K562 (cell line): ENCODE measurements around the gene SH3RF1. TPM values are rescaled to one million over a fixed set of nuclear protein-coding genes. Genes with fewer than 3 reads are reported as not detected.

Experiments used
- ATAC-seq: fragments of 200-7000 bp; cut with Tn5 transposase; 3 replicates; pipeline ENCODE4 v1.9.1; 2020; ENCODE audit warnings: moderate library complexity
- BruUV-seq: library from RNA; stranded (reverse); fragments of 400-500 nt; replicated peaks from 2 replicates; lab custom pipeline; 2021; lab: Mats Ljungman, UMichigan
- CTCF ChIA-PET: fragments of 300-600 bp; formaldehyde crosslinking; extraction: SDS; loops from one replicate; lab custom pipeline; 2021; ENCODE audit warnings: low intra/inter-chr PET ratio; lab: Yijun Ruan, JAX
- POLR2A ChIA-PET: fragments of 300-600, 350-650 bp; sonication (Branson Sonifier 250); formaldehyde crosslinking; extraction: SDS; loops from one replicate; lab custom pipeline; 2021; ENCODE audit warnings: antibody characterized with exemption, inconsistent platforms; lab: Yijun Ruan, JAX
- DNase-seq, 4 experiments: peaks; one replicate each; pipeline versions ENCODE4 v3.0.0 to v3.0.0-alpha.2; 2011 to 2018; ENCODE audit warnings: low spot score in 3 of 4, mixed read lengths in 3 of 4; ENCODE audit errors: extremely low read depth in 1 of 4
- FAIRE-seq: peaks from 2 replicates; lab custom pipeline; 2011; peaks lifted over from hg19 to GRCh38; lab: Jason Lieb, UNC
- H2AFZ ChIP-seq: 2 replicates; pipeline ENCODE4 v1.6.0; 2011; ENCODE audit warnings: low read depth, low read length, control low read depth, inconsistent platforms
- H3K27ac ChIP-seq: fragments of 200-600 bp; 3 replicates; pipeline ENCODE4 v1.8.0; 2011; ENCODE audit warnings: low read depth, mild to moderate bottlenecking, control low read depth, inconsistent platforms, low read length, moderate library complexity, mixed read lengths; ENCODE audit errors: extremely low read depth
- H3K27me3 ChIP-seq, 2 experiments: fragments of 300-600 bp in 1 of 2; 2 replicates in 1 of 2; 3 replicates in 1 of 2; pipeline versions ENCODE4 v1.6.0 to v1.8.0; 2011; ENCODE audit warnings: inconsistent platforms in 2 of 2, low read length in 2 of 2, mild to moderate bottlenecking in 1 of 2, mixed read lengths in 1 of 2, moderate library complexity in 1 of 2; ENCODE audit not compliant: control insufficient read depth in 2 of 2, insufficient read depth in 2 of 2
- H3K36me3 ChIP-seq: fragments of 300-600 bp; 3 replicates; pipeline ENCODE4 v1.8.0; 2011; ENCODE audit warnings: mild to moderate bottlenecking, low read length, inconsistent platforms; ENCODE audit not compliant: control insufficient read depth, insufficient read depth
- H3K4me1 ChIP-seq, 2 experiments: fragments of 200-600 bp in 1 of 2; replicated peaks in 1 of 2; 2 replicates in 1 of 2; 3 replicates in 1 of 2; pipeline versions ENCODE4 v1.5.1 to v1.8.0; 2011; ENCODE audit warnings: inconsistent platforms in 2 of 2, low read length in 2 of 2, mild to moderate bottlenecking in 1 of 2, mixed read lengths in 1 of 2, moderate library complexity in 1 of 2; ENCODE audit not compliant: control insufficient read depth in 2 of 2, insufficient read depth in 2 of 2
- H3K4me2 ChIP-seq: 2 replicates; pipeline ENCODE4 v1.6.1; 2011; ENCODE audit warnings: low read length, control low read depth, inconsistent platforms, mixed read lengths; ENCODE audit not compliant: insufficient read depth
- H3K4me3 ChIP-seq: fragments of 200-600 bp; sonication (generic), shearing (Covaris generic); 2 replicates; pipeline ENCODE4 v1.5.1; 2016; ENCODE audit warnings: control low read depth, inconsistent platforms
- H3K79me2 ChIP-seq: fragments of 200-600 bp; 3 replicates; pipeline ENCODE4 v1.8.0; 2011; ENCODE audit warnings: low read length, inconsistent platforms; ENCODE audit not compliant: control insufficient read depth, insufficient read depth
- H3K9ac ChIP-seq, 2 experiments: 2 replicates each; pipeline versions ENCODE4 v1.6.0 to v1.6.1; 2011; ENCODE audit warnings: low read depth in 2 of 2, low read length in 2 of 2, control low read depth in 1 of 2, inconsistent platforms in 1 of 2, mild to moderate bottlenecking in 1 of 2, mixed read lengths in 1 of 2; ENCODE audit not compliant: insufficient read depth in 1 of 2
- H3K9me1 ChIP-seq: one replicate; pipeline ENCODE4 v1.6.0; 2011; ENCODE audit warnings: inconsistent platforms, mild to moderate bottlenecking, low read length, moderate library complexity; ENCODE audit not compliant: control insufficient read depth, insufficient read depth
- H3K9me3 ChIP-seq: replicated peaks from 2 replicates; pipeline ENCODE4 v1.5.1; 2011; ENCODE audit warnings: low read depth, low read length, inconsistent platforms; ENCODE audit not compliant: control insufficient read depth, insufficient read depth
- H4K20me1 ChIP-seq: replicated peaks from 2 replicates; pipeline ENCODE4 v1.6.1; 2011; ENCODE audit warnings: low read length, inconsistent platforms, mixed read lengths; ENCODE audit not compliant: control insufficient read depth, insufficient read depth
- HNRNPLL ChIP-seq: fragments of 200-400 bp; formaldehyde crosslinking; IDR thresholded peaks from 2 replicates; pipeline ENCODE4 v1.6.1; 2017; ENCODE audit warnings: low read length, low read depth, mild to moderate bottlenecking; ENCODE audit not compliant: poor library complexity, severe bottlenecking
- ZBTB33 ChIP-seq: sonication (generic); formaldehyde crosslinking; IDR thresholded peaks from 2 replicates; pipeline ENCODE4 v1.8.1; 2023; ENCODE audit warnings: mild to moderate bottlenecking, missing genetic modification reagents
- WGBS: fragments of 100-300 bp; shearing (Covaris generic); methylation state at CpG from one replicate; pipeline ENCODE4 v1.1.6; 2016; ENCODE audit warnings: low coverage, mixed read lengths; ENCODE audit not compliant: insufficient coverage; ENCODE audit errors: missing lambda C conversion rate; 5-methylcytosine and 5-hydroxymethylcytosine counted together
- in situ Hi-C: fragments of 300-500 bp; cut with MboI; formaldehyde crosslinking; loops from 4 replicates; pipeline ENCODE4 v1.15.0; 2018; ENCODE audit warnings: inconsistent platforms, mixed read lengths
- intact Hi-C: fragments of 100-400 bp; cut with micrococcal nuclease; formaldehyde crosslinking; loops from 2 replicates; pipeline ENCODE4 v1.14.2; 2022
- polyA plus RNA-seq, 8 experiments: library from polyadenylated mRNA; depleted of rRNA in 4 of 8; stranded (reverse) in 5 of 8; unstranded in 3 of 8; fragments of >200 nt; fragmentation: Nextera tagmentation in 2 of 8; fragmentation: Illumina TruSeq in 1 of 8; extraction: Ambion mirVana in 2 of 8; extraction: Trizol in 1 of 8; gene quantifications; 2 replicates each; pipeline versions ENCODE4 v1.2.1 to v1.2.3, GENCODE V29; 2011 to 2014; ENCODE audit warnings: inconsistent platforms in 1 of 8, missing spikeins in 1 of 8
- total RNA-seq, 7 experiments: library from RNA; depleted of rRNA in 6 of 7; stranded (reverse); fragments of >200 nt in 6 of 7; fragmentation: Illumina TruSeq in 2 of 7; extraction: Trizol in 2 of 7; gene quantifications; 2 replicates each; pipeline versions ENCODE4 v1.2.1 to v1.2.3, GENCODE V29; 2011 to 2021; ENCODE audit warnings: low replicate concordance in 1 of 7

Gene SH3RF1
- total and polyA plus RNA-seq, 9 of the 15 experiments (the other 6 are each of a cell fraction or from before 2014, with no cell fraction given), result 0.04 to 0.16 (median 0.11) TPM; not detected in 6

- 0% methylated on average over 3 of the region's 3 CpGs for WGBS
- FAIRE-seq, result no peak
- H3K9me1 ChIP-seq, result no peaks in the 10 kb centered on the region
These were observed 111.1 kb downstream of the SH3RF1 start for GRCh38 chr4:169159624-169160171.

DNA sequence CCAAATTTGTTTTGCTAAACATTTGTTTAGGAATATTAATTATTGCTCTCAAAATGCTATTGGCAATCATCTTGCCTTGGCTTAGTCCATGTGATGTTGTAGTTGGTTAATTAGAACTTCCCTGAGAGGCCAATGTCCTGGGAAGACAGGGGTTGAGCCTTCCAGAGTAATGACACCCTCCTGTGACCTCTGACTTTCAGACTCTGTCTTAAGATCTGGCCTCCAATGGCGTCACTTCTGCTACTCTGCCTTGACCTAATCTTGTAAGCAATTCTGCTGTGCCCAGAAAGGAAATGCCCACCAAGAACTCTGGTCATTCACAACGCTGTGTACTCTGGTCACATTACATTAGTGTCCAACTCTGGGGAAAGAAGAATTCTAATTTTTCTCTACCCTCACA, 111.9 kb downstream of the SH3RF1 start:
- in situ Hi-C loops, result no loop called here
- H4K20me1 ChIP-seq, result no peaks in the 10 kb centered on the region
- no peaks in the 10 kb centered on the region for H3K9me1 ChIP-seq
- no peak overlapping the region for H3K4me2 ChIP-seq
- H3K27ac ChIP-seq, result no peak overlapping the region
- no peaks in the 10 kb centered on the region for H3K9me3 ChIP-seq
- no peaks in the 10 kb centered on the region for H3K36me3 ChIP-seq
- H2AFZ ChIP-seq, result no peak overlapping the region
- no peak for DNase-seq
- no peak overlapping the region for H3K9ac ChIP-seq
- BruUV-seq, result no TSS peak
- ChIA-PET POLR2A (interaction anchor here (0.6 kb wide), 1 partner anchor 14 kb away, joined by 3 read pairs; no protein-coding TSS in a partner anchor), CTCF (no interaction called here)
- TF ChIP-seq ZBTB33 (CRISPR knock-in tag), result no peak
- no peak overlapping the region for H3K4me3 ChIP-seq
- FAIRE-seq, result no peak
- WGBS, result 0% methylated on average over 2 of the region's 2 CpGs
- H3K79me2 ChIP-seq, result no peaks in the 10 kb centered on the region
- H3K27me3 ChIP-seq, result no peaks in the 10 kb centered on the region; a peak in 1 of 5 replicates
- intact Hi-C loops, result no loop called here
- no peak for ATAC-seq
- H3K4me1 ChIP-seq, result no peaks in the 10 kb centered on the region

More at GRCh38 chr4:169159624-169160171, 111.1 kb downstream of the SH3RF1 start:
- Histone ChIP-seq H3K4me3 (no peak overlapping the region), H3K27ac (no peak overlapping the region), H3K79me2 (no peaks in the 10 kb centered on the region), H3K27me3 (no peaks in the 10 kb centered on the region; a peak in 1 of 5 replicates), H4K20me1 (no peaks in the 10 kb centered on the region), H3K9ac (no peak overlapping the region), H3K36me3 (no peaks in the 10 kb centered on the region), H3K9me3 (no peaks in the 10 kb centered on the region), H2AFZ (no peak overlapping the region), H3K4me2 (no peak overlapping the region), H3K4me1 (no peaks in the 10 kb centered on the region)
- no TSS peak for BruUV-seq
- DNase-seq, result no peak
- intact Hi-C loops (no loop called here), in situ Hi-C loops (no loop called here)
- ChIA-PET POLR2A (no interaction called here), CTCF (no interaction called here)
- ATAC-seq, result no peak
- no peak for TF ChIP-seq HNRNPLL
